Subcutaneous adipose tissue (tissue), 4 donors: Measurements from ENCODE around the gene SLC38A5. TPM values are rescaled to one million over a fixed set of nuclear protein-coding genes. Genes with fewer than 3 reads are reported as not detected.

ENCODE experiments used
- CTCF ChIP-seq: fragments of 450-650 bp; IDR thresholded peaks from one replicate; pipeline ENCODE4 v1.5.1; 2016; ENCODE audit warnings: low read depth, mild to moderate bottlenecking, control low read depth, antibody characterized with exemption, moderate library complexity
- total RNA-seq, 4 donors: library from RNA; depleted of rRNA; stranded (reverse); fragments of >200 nt; gene quantifications; one replicate each; pipeline ENCODE4 v1.1.0, GENCODE V29; 2016

Gene SLC38A5
- total RNA-seq, 4 donors from 2014 or later, result 1.3 to 3.2 (median 1.5) TPM; not detected in 1

- no peak for TF ChIP-seq CTCF
These were observed 4.1 kb upstream of the SLC38A5 start for GRCh38 chrX:48474127-48474526.

GRCh38 chrX:48473704-48473990, 3.6 kb upstream of the SLC38A5 start:
- no peak for TF ChIP-seq CTCF

- TF ChIP-seq CTCF, result no peak
These were observed 3.0 kb upstream of the SLC38A5 start for GRCh38 chrX:48472851-48473703.

- TF ChIP-seq CTCF, result no peak
These were observed 2.2 kb upstream of the SLC38A5 start for GRCh38 chrX:48472225-48472624.

- no peak for TF ChIP-seq CTCF
These were observed 1.4 kb upstream of the SLC38A5 start for GRCh38 chrX:48471504-48471903.

GRCh38 chrX:48470833-48471118, 716 bp upstream of the SLC38A5 start:
- TF ChIP-seq CTCF, result no peak

GRCh38 chrX:48468693-48469691, 1.1 kb downstream of the SLC38A5 start:
- no peak for TF ChIP-seq CTCF
